Activated CD4-positive, alpha-beta T cell treated with anti-CD3 and anti-CD28 coated beads, Interleukin-2, amount 10 ng/mL, durations not matched to agents 7 days and 5 days (primary cell): ENCODE results near the gene RAMP2. TPM values are rescaled to one million over a fixed set of nuclear protein-coding genes. Genes with fewer than 3 reads are reported as not detected.
"Not testable (repeated sequence)": the region's sequence is repeated elsewhere in the genome, so short reads cannot be mapped to it uniquely, and the experiment has no call there.

Source experiments
- CTCF ChIA-PET: fragments of 350-600 bp; sonication (Branson Sonifier 250); formaldehyde crosslinking; loops from one replicate; lab custom pipeline; 2021; ENCODE audit warnings: antibody characterized with exemption; lab: Charles Lee
- POLR2A ChIA-PET: fragments of 350-600 bp; sonication (Branson Sonifier 250); formaldehyde crosslinking; loops from one replicate; lab custom pipeline; 2021; ENCODE audit warnings: antibody characterized with exemption; lab: Charles Lee
- DNase-seq: peaks from one replicate; pipeline ENCODE4 v3.0.0-alpha.2; 2020
- H3K27ac Mint-ChIP-seq: one replicate; pipeline ENCODE4 v1.8.0; 2021; ENCODE audit warnings: mild to moderate bottlenecking, moderate library complexity, mixed read lengths
- H3K27me3 Mint-ChIP-seq: one replicate; pipeline ENCODE4 v1.8.0; 2021; ENCODE audit warnings: mixed read lengths
- H3K36me3 Mint-ChIP-seq: one replicate; pipeline ENCODE4 v1.8.0; 2021; ENCODE audit warnings: low read depth, mixed read lengths
- H3K4me1 Mint-ChIP-seq: one replicate; pipeline ENCODE4 v1.8.0; 2021; ENCODE audit warnings: mixed read lengths
- H3K4me3 Mint-ChIP-seq: one replicate; pipeline ENCODE4 v1.8.0; 2021; ENCODE audit warnings: mild to moderate bottlenecking, moderate library complexity, mixed read lengths
- H3K9me3 Mint-ChIP-seq: one replicate; pipeline ENCODE4 v1.8.0; 2021; ENCODE audit warnings: mixed read lengths
- total RNA-seq, 2 experiments: library from RNA; stranded (reverse); gene quantifications; one replicate each; pipeline ENCODE4 v1.2.3, GENCODE V29; 2021

Gene RAMP2, protein sequence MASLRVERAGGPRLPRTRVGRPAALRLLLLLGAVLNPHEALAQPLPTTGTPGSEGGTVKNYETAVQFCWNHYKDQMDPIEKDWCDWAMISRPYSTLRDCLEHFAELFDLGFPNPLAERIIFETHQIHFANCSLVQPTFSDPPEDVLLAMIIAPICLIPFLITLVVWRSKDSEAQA
- total RNA-seq: not detected

DNA sequence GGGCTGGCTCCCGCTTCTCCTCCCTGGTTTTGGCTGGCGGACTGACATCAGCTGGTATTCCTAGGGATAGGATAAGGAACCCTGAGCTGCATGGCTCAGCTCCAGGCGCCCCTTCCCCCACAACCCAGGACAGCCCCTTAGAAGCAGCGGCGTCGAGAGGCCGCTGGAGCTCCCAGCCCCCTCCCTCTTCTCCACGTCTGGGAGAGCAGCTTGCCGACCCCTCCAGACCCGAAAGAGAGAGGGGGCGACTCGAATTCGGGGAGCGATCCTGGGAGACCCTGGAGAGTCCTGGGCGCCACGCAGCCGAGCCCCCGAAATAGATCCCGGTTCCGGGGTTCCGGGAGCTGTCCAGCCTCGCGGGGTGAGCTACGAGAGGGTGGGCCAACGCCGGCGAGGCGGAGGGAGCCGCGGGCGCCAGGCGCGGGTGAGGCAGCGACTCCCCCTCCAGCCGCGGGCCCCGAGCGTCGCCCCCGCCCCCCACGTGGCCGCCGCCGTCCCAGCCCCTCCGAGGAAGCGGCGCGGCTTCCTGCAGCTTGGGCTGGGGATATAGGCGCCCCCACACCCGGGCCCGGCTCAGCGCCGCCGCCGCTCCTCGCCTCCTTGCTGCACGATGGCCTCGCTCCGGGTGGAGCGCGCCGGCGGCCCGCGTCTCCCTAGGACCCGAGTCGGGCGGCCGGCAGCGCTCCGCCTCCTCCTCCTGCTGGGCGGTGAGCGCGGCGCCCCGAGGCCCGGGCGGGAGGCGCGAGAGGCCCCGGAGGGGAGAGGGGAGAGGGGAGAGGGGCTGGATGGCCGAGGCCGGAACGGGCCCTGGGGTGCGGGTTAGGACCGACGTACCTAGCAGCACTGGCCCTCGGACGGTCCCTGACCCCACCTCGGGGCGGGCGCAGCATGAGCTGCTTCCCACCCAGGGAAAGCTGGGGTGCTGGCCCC, at the start of gene RAMP2:
Gene RAMP2 (plus strand): TSS at position 576 of the 930 bp plus-strand sequence. CDS start 35 bp downstream, at position 611.
- no peak for DNase-seq
- no peak within 1 kb of the TSS for H3K27ac Mint-ChIP-seq
- ChIA-PET CTCF (interaction anchor here (0.6 to 2.0 kb wide), 4 partner anchors 10 to 183 kb away, joined by 3 to 5 read pairs (median 4); no protein-coding TSS in a partner anchor), POLR2A (no interaction called here)
- H3K27me3 Mint-ChIP-seq: peaks cover 61% of the 10 kb centered on the region
- no peaks in the 10 kb centered on the region for H3K36me3 Mint-ChIP-seq
- no peaks in the 10 kb centered on the region for H3K9me3 Mint-ChIP-seq
- peaks cover 2% of the 10 kb centered on the region for H3K4me1 Mint-ChIP-seq
- no peak within 1 kb of the TSS for H3K4me3 Mint-ChIP-seq

DNA sequence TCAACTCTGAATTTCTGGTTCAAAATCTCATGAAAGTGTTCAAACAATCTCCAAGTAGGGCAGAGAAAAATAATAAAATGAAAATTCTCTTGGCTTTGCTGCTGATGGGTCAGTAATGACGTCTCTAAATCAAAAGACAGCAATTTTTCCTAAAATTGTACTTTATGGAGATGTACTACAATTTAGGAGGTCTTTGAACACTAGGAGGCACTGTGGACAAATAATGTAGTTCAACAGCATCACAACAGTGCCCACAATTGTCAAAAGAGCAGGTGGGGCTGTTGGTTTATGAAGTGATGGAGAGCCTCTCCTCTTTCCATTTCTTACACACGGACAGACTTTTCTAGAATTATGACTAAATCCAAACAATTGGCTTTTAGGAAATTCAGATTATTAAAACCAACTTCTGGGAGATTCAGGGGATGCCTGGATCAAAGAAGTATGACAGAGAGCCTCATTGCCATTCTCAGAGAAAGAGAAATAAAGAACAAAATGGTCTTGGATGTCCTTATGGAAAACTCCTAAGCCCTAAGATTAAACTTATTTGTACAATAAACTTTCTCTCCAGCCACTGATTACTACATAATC, 39.9 kb upstream of the RAMP2 start:
- H3K4me3 Mint-ChIP-seq: no peak overlapping the region
- POLR2A ChIA-PET: no interaction called here
- no peaks in the 10 kb centered on the region for H3K4me1 Mint-ChIP-seq
- CTCF ChIA-PET: no interaction called here
- no peaks in the 10 kb centered on the region for H3K9me3 Mint-ChIP-seq
- H3K36me3 Mint-ChIP-seq: peaks cover 53% of the 10 kb centered on the region
- no peak overlapping the region for H3K27ac Mint-ChIP-seq
- H3K27me3 Mint-ChIP-seq: no peaks in the 10 kb centered on the region
- peak; percentile 65 for DNase-seq

DNA sequence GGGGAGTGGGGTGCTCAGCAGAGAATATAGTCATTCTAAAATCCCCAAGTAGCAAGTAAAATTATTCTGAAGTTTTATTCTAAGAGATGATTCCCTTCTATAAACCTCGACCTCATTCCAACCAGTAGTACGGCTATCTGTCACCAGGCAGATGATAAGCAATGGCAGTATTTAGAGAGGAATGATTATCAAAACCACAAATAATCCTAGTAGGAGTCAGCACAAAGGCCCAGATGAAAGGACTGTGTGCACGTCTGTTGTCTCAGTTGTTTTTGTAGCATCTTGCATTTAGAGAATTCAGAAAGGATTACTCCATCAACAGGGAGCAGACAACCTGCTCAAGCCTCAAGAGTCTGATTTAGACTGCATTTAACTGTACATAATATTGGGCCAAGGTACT, 37.4 kb upstream of the RAMP2 start:
- Mint-ChIP-seq H3K4me1 (no peaks in the 10 kb centered on the region), H3K27ac (no peak overlapping the region), H3K27me3 (no peaks in the 10 kb centered on the region), H3K4me3 (no peak overlapping the region), H3K9me3 (no peaks in the 10 kb centered on the region), H3K36me3 (peaks cover 36% of the 10 kb centered on the region)
- DNase-seq: no peak
- CTCF ChIA-PET: no interaction called here
- POLR2A ChIA-PET: no interaction called here

DNA sequence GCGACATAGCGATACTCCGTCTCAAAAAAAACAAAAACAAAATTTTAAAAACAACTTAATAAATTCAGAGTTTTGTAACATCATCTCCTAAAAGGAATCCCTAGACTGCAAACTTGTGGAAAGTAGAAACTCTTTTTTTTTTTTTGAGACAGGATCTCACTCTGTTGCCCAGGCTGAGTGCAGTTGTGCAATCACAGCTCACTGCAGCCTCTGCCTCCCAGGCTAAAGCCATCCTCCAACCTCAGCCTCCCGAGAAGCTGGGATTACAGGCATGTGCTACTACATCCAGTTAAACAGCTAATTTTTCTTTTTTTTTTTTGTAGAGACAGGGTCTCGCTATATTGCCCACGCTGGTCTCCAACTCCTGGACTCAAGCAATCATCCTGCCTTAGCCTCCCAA, 35.9 kb upstream of the RAMP2 start:
- H3K36me3 Mint-ChIP-seq: peaks cover 30% of the 10 kb centered on the region
- H3K9me3 Mint-ChIP-seq: no peaks in the 10 kb centered on the region
- DNase-seq: no peak
- H3K27ac Mint-ChIP-seq: no peak overlapping the region
- H3K4me3 Mint-ChIP-seq: no peak overlapping the region
- ChIA-PET POLR2A (no interaction called here), CTCF (interaction anchor here (0.7 to 1.1 kb wide), 2 partner anchors 9 to 26 kb away, joined by 3 to 4 read pairs; no protein-coding TSS in a partner anchor)
- no peaks in the 10 kb centered on the region for H3K4me1 Mint-ChIP-seq
- no peaks in the 10 kb centered on the region for H3K27me3 Mint-ChIP-seq

DNA sequence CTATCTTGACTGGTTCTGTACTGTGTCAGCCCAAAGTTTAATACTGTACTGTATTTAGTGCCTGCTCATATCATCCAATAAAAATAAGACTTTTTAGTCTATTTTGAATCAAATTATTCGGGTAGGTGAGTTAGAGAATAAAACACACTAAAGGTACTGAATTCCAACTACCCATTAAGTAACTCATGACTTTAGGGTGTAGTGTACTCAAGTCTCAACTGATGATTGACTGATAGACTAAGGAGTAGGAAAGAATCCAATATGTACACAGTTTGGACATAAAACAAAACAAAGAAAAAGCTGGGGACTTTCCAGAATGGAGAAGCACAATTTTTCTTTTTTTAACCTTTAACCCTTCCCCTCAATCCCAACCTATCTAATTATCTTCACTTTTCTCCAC, 20.3 kb upstream of the RAMP2 start:
- peaks cover 9% of the 10 kb centered on the region for H3K36me3 Mint-ChIP-seq
- ChIA-PET CTCF (no interaction called here), POLR2A (no interaction called here)
- H3K9me3 Mint-ChIP-seq: no peaks in the 10 kb centered on the region
- no peak overlapping the region for H3K4me3 Mint-ChIP-seq
- peaks cover 6% of the 10 kb centered on the region for H3K27me3 Mint-ChIP-seq
- no peak overlapping the region for H3K27ac Mint-ChIP-seq
- peaks cover 21% of the 10 kb centered on the region for H3K4me1 Mint-ChIP-seq
- DNase-seq: no peak

DNA sequence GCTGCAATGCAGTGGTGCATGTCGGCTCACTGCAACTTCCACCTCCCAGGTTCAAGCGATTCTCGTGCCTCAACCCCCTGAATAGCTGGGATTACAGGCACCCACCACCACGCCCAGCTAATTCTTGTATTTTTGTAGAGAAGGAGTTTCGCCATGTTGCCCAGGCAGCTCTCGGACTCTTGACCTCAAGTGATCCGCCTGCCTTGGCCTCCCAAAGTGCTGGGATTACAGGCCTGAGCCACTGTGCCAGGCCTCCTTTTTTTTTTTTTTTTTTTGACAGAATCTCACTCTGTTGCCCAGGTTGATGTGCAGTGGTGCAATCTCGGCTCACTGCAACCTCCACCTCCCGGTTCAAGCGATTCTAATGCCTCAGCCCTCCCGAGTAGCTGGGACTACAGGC, 18.1 kb upstream of the RAMP2 start:
- H3K27ac Mint-ChIP-seq, H3K9me3 Mint-ChIP-seq, DNase-seq, POLR2A ChIA-PET, H3K4me3 Mint-ChIP-seq, H3K36me3 Mint-ChIP-seq: not testable (repeated sequence)
- CTCF ChIA-PET: interaction anchor here (0.6 kb wide), 1 partner anchor 18 kb away, joined by 3 read pairs; the partner anchor contains the start of gene RAMP2
- peaks cover 21% of the 10 kb centered on the region for H3K27me3 Mint-ChIP-seq
- peaks cover 21% of the 10 kb centered on the region for H3K4me1 Mint-ChIP-seq

DNA sequence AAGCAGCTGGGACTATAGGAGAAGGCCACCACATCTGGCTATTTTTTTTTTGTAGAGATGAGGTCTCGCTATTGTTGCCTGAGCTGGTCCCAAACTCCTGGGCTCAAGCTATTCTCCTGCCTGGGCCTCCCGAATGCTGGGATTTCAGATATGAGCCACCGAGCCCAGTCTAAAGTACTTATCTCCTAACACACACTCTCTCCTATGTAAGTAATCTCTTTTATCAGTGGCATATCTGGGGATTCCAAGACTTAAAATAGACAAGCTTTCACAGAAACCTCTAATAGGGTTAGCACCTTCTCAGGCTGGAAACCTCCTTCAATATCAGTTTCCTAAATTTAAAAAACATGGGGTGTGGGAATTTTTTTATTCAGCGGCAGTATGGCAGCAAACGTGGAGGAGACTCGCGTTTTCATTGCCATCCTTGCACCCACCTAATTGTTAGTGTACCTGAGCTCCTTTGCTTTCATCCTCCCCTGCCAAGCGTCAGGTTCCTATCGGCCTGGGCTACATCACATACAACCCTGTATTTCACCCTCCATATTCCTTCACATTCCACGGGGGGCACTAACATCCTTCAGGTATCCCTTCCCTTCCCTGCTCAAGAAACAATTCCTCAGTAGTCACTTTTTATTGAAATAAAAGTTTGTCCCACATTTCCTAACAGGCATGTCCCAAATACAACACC, 17.3 kb upstream of the RAMP2 start:
- no peak for DNase-seq

DNA sequence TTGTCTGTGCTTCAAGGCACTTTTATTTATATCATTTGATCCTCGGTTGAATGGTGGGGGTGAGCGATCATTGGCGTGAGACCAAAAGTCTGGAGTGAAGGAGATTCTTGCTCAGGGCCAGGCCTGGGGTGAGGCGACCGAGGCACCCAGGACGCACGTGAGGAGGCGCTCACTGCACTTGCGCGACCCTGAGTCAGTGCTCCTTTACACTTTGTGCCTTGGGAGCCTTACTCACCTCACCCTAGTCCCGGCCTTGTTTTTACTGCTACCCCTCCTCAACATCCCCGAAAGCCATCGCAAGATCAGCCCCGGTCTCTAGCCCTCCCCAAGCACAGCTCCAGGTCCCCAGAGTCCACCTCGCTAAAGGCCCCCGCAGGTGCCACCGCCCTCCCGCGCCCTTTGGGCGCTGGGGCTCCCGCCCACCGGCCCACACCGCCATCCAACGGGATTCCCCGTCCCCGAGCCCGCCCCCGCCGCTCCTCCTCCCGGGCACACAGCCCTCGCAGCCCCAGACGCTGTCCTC, 16.7 kb upstream of the RAMP2 start:
- H3K9me3 Mint-ChIP-seq: no peaks in the 10 kb centered on the region
- peak overlapping the region; percentile 92 for H3K4me3 Mint-ChIP-seq
- peaks cover 9% of the 10 kb centered on the region for H3K36me3 Mint-ChIP-seq
- peaks cover 21% of the 10 kb centered on the region for H3K4me1 Mint-ChIP-seq
- peak; percentile 63 for DNase-seq
- ChIA-PET POLR2A (no interaction called here), CTCF (no interaction called here)
- peaks cover 33% of the 10 kb centered on the region for H3K27me3 Mint-ChIP-seq
- H3K27ac Mint-ChIP-seq: peak overlapping the region; percentile 90

More for the DNA sequence above, 17.3 kb upstream of the RAMP2 start:
- Mint-ChIP-seq H3K9me3 (no peaks in the 10 kb centered on the region), H3K27me3 (peaks cover 27% of the 10 kb centered on the region), H3K4me1 (peaks cover 21% of the 10 kb centered on the region), H3K27ac (peak overlapping the region; percentile 90), H3K4me3 (peak overlapping the region; percentile 92), H3K36me3 (peaks cover 9% of the 10 kb centered on the region)
- ChIA-PET CTCF (no interaction called here), POLR2A (no interaction called here)

DNA sequence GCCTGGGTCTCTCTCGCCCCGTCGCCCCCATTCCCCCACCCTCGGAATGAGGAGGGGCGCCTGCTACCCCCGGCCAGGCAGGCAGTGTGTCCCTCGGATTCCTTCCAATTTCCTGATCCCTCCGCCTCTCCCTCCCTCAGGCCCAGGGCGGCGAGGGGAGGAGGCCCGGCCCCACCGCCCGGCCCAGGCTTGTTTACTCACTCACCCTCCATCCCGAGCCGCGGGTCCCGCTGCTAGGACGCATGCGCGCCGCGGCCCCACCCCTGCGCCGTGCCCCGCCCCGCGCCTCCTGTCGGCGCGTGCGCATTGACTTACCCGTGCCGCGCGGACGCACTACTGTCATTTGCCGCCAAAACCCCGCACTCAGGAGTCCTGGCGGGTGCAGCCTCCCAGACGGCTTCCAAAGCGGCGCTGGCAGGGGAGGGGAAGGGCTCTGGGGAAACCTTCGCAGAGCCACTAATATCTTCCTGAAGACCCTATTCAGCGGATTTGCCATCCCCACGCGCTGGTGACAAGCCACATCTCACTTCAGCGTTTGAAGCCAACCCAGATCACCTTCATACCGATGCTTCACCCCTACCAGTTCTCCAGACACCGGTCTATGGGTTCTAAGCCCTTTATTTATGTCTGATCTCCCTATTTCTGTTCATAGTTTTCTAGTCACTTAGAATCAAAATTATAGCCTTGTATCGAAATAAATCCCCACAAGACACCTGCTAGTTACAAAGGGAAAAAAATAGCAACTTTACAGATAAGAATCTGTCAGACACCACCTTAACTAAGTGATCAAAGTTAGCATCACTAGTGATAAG, 16.0 kb upstream of the RAMP2 start, which contains the start of gene EZH1:
Gene EZH1 (minus strand): TSS at position 235 of the 812 bp plus-strand sequence. CDS start 16,099 bp downstream, outside the sequence.
- POLR2A ChIA-PET: no interaction called here
- Mint-ChIP-seq H3K36me3 (peaks cover 9% of the 10 kb centered on the region), H3K27ac (peak within 1 kb of the TSS; percentile 90), H3K4me3 (peak within 1 kb of the TSS; percentile 92), H3K27me3 (peaks cover 36% of the 10 kb centered on the region), H3K4me1 (peaks cover 21% of the 10 kb centered on the region), H3K9me3 (no peaks in the 10 kb centered on the region)
- CTCF ChIA-PET: no interaction called here
- DNase-seq: peak; percentile 91

DNA sequence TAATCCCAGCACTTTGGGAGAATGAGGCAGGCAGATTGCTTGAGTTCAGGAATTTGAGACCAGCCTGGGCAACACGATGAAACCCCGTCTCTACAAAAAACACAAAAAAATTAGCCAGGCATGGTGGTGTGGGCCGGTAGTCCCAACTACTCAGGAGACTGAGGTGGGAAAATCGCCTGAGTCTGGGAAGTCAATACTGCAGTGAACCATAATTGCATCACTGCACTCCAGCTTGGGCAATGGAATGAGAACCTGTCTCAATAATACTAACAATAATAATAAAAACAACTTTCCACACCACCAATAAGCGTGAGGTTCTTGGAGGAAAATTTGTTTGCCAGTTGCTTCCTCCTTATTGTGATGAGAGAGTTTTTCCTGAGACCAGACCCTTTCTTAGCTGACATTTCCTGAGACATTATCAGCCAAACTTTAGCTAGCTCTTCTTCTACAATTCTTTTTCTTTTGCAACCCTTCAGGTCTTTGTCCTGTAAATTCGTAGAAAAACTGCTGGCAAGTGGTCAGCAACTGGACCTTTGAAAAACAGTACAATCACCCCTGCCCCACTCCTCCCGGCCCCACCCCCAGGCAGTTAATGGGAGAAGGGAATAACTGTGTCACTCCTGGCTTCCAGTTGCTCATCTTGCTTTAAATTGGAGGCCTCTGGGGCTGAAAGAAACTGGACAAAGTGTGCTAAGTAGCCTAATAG, 12.7 kb upstream of the RAMP2 start:
- Mint-ChIP-seq H3K4me3 (no peak overlapping the region), H3K9me3 (no peaks in the 10 kb centered on the region), H3K4me1 (peaks cover 16% of the 10 kb centered on the region), H3K27me3 (peaks cover 54% of the 10 kb centered on the region), H3K36me3 (peaks cover 4% of the 10 kb centered on the region), H3K27ac (no peak overlapping the region)
- POLR2A ChIA-PET: interaction anchor here (0.6 kb wide), 1 partner anchor 317 kb away, joined by 4 read pairs; no protein-coding TSS in a partner anchor
- CTCF ChIA-PET: interaction anchor here (1.3 to 2.3 kb wide), 3 partner anchors 10 to 14 kb away, joined by 3 to 5 read pairs (median 4); no protein-coding TSS in a partner anchor
- no peak for DNase-seq
